ENCODE results near the gene KASH5. TPM values are rescaled to one million over a fixed set of nuclear protein-coding genes. Genes with fewer than 3 reads are reported as not detected.

KASH5 gene
- total and polyA plus RNA-seq, 2 of the 13 experiments (the other 11 are each of a cell fraction or from before 2014, with no cell fraction given) = not detected

DNA sequence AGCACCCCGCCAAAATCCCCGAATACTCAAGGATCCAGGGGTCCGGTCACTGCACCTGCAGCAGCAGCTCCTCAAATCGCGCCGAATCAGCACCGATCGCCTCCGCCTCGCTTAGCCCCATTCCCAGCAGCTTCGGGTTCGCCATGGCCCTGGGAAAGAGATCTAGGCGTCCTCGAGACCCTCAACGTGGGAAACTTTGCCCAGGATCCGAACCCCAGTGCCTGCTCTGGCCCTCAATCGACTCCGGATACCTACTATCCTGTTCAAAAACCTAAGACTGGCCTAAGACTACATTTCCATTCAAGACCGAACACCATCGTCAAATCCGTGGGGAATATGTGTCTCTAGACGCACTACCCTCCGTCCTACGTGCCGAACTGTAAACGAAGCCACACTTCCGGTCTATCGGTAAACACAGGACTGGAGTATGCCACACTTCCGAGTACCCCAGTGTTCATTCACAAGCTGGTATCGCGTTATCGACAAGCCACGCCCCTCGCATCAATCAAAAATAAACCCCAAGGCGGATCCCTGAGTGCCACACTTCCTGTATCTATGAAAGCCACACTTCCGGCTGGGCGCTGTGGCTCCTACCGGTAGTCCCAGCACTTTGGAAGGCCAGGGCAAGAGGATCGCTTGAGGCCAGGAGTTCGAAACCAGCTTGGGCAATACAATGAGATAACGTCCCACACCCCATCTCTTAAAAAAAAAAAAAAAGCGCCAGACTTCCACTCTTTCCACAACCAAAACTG, 63.6 kb downstream of the KASH5 start, which contains the start of gene PIH1D1 (continued):
- TF ChIP-seq, protein P1, sequence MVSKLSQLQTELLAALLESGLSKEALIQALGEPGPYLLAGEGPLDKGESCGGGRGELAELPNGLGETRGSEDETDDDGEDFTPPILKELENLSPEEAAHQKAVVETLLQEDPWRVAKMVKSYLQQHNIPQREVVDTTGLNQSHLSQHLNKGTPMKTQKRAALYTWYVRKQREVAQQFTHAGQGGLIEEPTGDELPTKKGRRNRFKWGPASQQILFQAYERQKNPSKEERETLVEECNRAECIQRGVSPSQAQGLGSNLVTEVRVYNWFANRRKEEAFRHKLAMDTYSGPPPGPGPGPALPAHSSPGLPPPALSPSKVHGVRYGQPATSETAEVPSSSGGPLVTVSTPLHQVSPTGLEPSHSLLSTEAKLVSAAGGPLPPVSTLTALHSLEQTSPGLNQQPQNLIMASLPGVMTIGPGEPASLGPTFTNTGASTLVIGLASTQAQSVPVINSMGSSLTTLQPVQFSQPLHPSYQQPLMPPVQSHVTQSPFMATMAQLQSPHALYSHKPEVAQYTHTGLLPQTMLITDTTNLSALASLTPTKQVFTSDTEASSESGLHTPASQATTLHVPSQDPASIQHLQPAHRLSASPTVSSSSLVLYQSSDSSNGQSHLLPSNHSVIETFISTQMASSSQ (IDR thresholded peaks at IDR 0.05; ENCODE audit: low read depth) = no peak
- TF ChIP-seq, protein P1 (CRISPR knock-in tag; IDR thresholded peaks at IDR 0.05; ENCODE audit: borderline replicate concordance) = no peak; the same call in 1 of the 2 replicates
- 0 out of 2 replicates have a peak, but pooled peaks have one; percentile 33 for TF ChIP-seq AHR (CRISPR knock-in tag; IDR thresholded peaks at IDR 0.05)
- no peak for TF ChIP-seq IKZF4 (CRISPR knock-in tag; IDR thresholded peaks at IDR 0.05; ENCODE audit: borderline replicate concordance, low read depth, not compliant biosample characterization)
- peak; percentile 64; the same call in 1 of the 2 replicates for TF ChIP-seq ARNT2 (CRISPR knock-in tag; IDR thresholded peaks at IDR 0.05; ENCODE audit: low read depth)
- peak; percentile 56; the same call in 1 of the 2 replicates for TF ChIP-seq ZNF136 (CRISPR knock-in tag; IDR thresholded peaks at IDR 0.05; ENCODE audit: low read depth)
- TF ChIP-seq, protein P2, sequence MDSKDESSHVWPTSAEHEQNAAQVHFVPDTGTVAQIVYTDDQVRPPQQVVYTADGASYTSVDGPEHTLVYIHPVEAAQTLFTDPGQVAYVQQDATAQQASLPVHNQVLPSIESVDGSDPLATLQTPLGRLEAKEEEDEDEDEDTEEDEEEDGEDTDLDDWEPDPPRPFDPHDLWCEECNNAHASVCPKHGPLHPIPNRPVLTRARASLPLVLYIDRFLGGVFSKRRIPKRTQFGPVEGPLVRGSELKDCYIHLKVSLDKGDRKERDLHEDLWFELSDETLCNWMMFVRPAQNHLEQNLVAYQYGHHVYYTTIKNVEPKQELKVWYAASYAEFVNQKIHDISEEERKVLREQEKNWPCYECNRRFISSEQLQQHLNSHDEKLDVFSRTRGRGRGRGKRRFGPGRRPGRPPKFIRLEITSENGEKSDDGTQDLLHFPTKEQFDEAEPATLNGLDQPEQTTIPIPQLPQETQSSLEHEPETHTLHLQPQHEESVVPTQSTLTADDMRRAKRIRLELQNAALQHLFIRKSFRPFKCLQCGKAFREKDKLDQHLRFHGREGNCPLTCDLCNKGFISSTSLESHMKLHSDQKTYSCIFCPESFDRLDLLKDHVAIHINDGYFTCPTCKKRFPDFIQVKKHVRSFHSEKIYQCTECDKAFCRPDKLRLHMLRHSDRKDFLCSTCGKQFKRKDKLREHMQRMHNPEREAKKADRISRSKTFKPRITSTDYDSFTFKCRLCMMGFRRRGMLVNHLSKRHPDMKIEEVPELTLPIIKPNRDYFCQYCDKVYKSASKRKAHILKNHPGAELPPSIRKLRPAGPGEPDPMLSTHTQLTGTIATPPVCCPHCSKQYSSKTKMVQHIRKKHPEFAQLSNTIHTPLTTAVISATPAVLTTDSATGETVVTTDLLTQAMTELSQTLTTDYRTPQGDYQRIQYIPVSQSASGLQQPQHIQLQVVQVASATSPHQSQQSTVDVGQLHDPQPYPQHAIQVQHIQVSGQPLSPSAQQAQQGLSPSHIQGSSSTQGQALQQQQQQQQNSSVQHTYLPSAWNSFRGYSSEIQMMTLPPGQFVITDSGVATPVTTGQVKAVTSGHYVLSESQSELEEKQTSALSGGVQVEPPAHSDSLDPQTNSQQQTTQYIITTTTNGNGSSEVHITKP (CRISPR knock-in tag; IDR thresholded peaks at IDR 0.05; ENCODE audit: low read depth) = peak; percentile 48; the same call in 1 of the 2 replicates
- no peak for TF ChIP-seq GATA4 (IDR thresholded peaks at IDR 0.05; ENCODE audit: borderline replicate concordance, low read depth)
- TF ChIP-seq, protein P3, sequence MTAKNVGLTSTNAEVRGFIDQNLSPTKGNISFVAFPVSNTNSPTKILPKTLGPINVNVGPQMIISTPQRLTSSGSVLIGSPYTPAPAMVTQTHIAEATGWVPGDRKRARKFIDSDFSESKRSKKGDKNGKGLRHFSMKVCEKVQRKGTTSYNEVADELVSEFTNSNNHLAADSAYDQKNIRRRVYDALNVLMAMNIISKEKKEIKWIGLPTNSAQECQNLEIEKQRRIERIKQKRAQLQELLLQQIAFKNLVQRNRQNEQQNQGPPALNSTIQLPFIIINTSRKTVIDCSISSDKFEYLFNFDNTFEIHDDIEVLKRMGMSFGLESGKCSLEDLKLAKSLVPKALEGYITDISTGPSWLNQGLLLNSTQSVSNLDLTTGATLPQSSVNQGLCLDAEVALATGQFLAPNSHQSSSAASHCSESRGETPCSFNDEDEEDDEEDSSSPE (CRISPR knock-in tag; IDR thresholded peaks at IDR 0.05) = peak; percentile 65
- TF ChIP-seq, protein P4, sequence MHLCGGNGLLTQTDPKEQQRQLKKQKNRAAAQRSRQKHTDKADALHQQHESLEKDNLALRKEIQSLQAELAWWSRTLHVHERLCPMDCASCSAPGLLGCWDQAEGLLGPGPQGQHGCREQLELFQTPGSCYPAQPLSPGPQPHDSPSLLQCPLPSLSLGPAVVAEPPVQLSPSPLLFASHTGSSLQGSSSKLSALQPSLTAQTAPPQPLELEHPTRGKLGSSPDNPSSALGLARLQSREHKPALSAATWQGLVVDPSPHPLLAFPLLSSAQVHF (CRISPR knock-in tag; IDR thresholded peaks at IDR 0.05) = no peak
- no peak for TF ChIP-seq ZNF484 (CRISPR knock-in tag; IDR thresholded peaks at IDR 0.05; ENCODE audit: borderline replicate concordance, low read depth)
- TF ChIP-seq ZNF10 (CRISPR knock-in tag; IDR thresholded peaks at IDR 0.05; ENCODE audit: borderline replicate concordance, low read depth) = no peak
- TF ChIP-seq TGIF2 (CRISPR knock-in tag; IDR thresholded peaks at IDR 0.05) = no peak
- TF ChIP-seq, protein P5, sequence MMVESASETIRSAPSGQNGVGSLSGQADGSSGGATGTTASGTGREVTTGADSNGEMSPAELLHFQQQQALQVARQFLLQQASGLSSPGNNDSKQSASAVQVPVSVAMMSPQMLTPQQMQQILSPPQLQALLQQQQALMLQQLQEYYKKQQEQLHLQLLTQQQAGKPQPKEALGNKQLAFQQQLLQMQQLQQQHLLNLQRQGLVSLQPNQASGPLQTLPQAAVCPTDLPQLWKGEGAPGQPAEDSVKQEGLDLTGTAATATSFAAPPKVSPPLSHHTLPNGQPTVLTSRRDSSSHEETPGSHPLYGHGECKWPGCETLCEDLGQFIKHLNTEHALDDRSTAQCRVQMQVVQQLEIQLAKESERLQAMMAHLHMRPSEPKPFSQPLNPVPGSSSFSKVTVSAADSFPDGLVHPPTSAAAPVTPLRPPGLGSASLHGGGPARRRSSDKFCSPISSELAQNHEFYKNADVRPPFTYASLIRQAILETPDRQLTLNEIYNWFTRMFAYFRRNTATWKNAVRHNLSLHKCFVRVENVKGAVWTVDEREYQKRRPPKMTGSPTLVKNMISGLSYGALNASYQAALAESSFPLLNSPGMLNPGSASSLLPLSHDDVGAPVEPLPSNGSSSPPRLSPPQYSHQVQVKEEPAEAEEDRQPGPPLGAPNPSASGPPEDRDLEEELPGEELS (CRISPR knock-in tag; IDR thresholded peaks at IDR 0.05) = peak; percentile 72
- TF ChIP-seq U2AF2 (IDR thresholded peaks at IDR 0.05; ENCODE audit: low read depth, low read length) = no peak
- peak; percentile 77 for TF ChIP-seq SALL1 (CRISPR knock-in tag; IDR thresholded peaks at IDR 0.05)

Data from HepG2 (cell line).